Mucosa of rectum (tissue), 2 donors: ENCODE measurements around the gene SNX32.

Experiments used
- H3K27ac ChIP-seq, 2 donors: one replicate each; pipeline ENCODE4 v1.7.0; 2013; ENCODE audit warnings: inconsistent platforms in 2 of 2, low read depth in 2 of 2, low read length in 2 of 2
- H3K27me3 ChIP-seq, 2 donors: one replicate each; pipeline ENCODE4 v1.7.0; 2013; ENCODE audit warnings: low read length in 2 of 2; ENCODE audit not compliant: control insufficient read depth in 2 of 2, insufficient read depth in 2 of 2
- H3K36me3 ChIP-seq, 2 donors: one replicate each; pipeline ENCODE4 v1.7.0; 2013; ENCODE audit warnings: low read length in 2 of 2; ENCODE audit not compliant: control insufficient read depth in 2 of 2, insufficient read depth in 2 of 2
- H3K4me1 ChIP-seq, 2 donors: one replicate each; pipeline ENCODE4 v1.7.0; 2013; ENCODE audit warnings: low read length in 2 of 2, mild to moderate bottlenecking in 1 of 2; ENCODE audit not compliant: control insufficient read depth in 2 of 2, insufficient read depth in 2 of 2
- H3K4me3 ChIP-seq, 2 donors: one replicate each; pipeline ENCODE4 v1.7.0; 2013; ENCODE audit warnings: low read length in 2 of 2
- H3K9ac ChIP-seq, 2 donors: one replicate each; pipeline ENCODE4 v1.7.0; 2013; ENCODE audit warnings: low read length in 2 of 2, low read depth in 1 of 2, mild to moderate bottlenecking in 1 of 2
- H3K9me3 ChIP-seq, 2 donors: one replicate each; pipeline ENCODE4 v1.7.0; 2013; ENCODE audit warnings: low read length in 2 of 2; ENCODE audit not compliant: control insufficient read depth in 2 of 2
- donor health status: healthy.
- donor health status: Normal muscosa, but diverticular disease.

SNX32 gene

DNA sequence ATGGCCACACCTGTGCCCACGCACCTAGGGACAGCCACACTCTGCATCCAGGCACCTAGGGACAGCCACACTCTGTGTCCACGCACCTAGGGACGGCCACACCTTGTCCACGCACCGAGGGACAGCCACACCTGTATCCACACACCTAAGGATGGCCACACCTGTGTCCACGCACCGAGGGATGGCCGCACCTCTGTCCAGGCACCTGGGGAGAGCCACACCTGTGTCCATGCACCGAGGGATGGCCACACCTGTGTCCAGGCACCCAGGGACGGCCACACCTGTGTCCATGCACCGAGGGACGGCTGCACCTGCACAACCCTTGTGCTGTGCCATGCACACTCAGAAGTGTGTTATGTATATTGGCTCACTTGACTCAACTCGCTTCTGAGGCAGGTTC lies 36.1 kb upstream of the SNX32 start:
- Histone ChIP-seq H3K27ac (no peak overlapping the region), H3K4me1 (peaks cover 13 to 19% of the 10 kb centered on the region in 2 donors), H3K27me3 (peaks cover 0 to 2% of the 10 kb centered on the region in 2 donors), H3K36me3 (peaks cover 24 to 28% of the 10 kb centered on the region in 2 donors), H3K4me3 (no peak overlapping the region), H3K9me3 (no peaks in the 10 kb centered on the region), H3K9ac (no peak overlapping the region)

GRCh38 chr11:65798882-65799281 lies 34.9 kb upstream of the SNX32 start:
- Histone ChIP-seq H3K4me1 (peaks cover 2 to 7% of the 10 kb centered on the region in 2 donors), H3K4me3 (no peak overlapping the region), H3K9ac (no peak overlapping the region), H3K27me3 (peaks cover 0 to 2% of the 10 kb centered on the region in 2 donors), H3K36me3 (peaks cover 24 to 28% of the 10 kb centered on the region in 2 donors), H3K9me3 (no peaks in the 10 kb centered on the region), H3K27ac (no peak overlapping the region)

DNA sequence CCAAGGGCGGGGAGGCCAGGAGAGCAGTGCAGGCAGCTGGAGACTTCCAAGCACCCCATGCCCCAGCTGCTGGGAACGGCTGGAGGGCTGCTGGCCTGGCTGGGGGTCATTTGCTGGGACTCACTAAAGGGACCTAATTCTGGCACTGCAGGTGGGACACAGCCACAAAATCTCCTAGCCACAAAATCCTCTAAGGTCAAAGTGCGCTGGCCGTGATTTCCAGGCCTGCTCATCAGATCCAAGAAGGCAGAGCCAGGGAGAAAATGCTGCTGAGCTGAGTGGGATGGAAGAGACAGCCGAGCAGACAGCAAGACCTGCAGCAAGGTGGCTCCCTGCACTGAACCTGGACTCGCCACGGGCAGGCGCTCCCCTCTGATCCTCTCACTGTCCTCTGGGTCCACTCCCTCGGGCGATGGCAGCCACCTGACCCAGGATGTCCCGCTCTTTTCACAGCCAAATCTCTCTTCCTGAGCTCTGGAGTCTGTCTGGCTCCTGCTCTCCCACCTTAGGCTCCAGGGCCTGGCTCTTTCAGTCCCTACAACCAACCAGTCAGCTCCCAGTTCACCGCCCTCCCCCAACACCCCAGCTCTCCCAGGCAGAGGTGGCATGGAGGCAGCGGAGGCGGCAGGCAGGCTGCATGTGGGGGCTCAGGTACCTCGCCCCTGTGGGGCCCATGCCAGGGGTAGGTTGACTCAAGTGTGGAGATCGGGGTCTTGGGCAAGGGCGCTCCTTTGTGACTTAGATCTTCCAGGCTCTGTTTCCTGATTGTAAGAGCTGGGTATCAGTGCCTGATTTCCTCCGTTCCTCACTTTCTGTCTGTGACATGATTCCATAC lies 32.4 kb upstream of the SNX32 start:
- H3K27ac ChIP-seq, result no peak overlapping the region
- H3K4me1 ChIP-seq, result no peaks in the 10 kb centered on the region
- H3K9ac ChIP-seq, result no peak overlapping the region
- H3K9me3 ChIP-seq, result no peaks in the 10 kb centered on the region
- H3K27me3 ChIP-seq, result peaks cover 0 to 5% of the 10 kb centered on the region in 2 donors
- H3K4me3 ChIP-seq, result no peak overlapping the region
- peaks cover under 1 to 4% of the 10 kb centered on the region in 2 donors for H3K36me3 ChIP-seq

GRCh38 chr11:65802841-65803240 lies 30.9 kb upstream of the SNX32 start:
- Histone ChIP-seq H3K4me3 (no peak overlapping the region), H3K27me3 (peaks cover 0 to 3% of the 10 kb centered on the region in 2 donors), H3K9me3 (no peaks in the 10 kb centered on the region)

DNA sequence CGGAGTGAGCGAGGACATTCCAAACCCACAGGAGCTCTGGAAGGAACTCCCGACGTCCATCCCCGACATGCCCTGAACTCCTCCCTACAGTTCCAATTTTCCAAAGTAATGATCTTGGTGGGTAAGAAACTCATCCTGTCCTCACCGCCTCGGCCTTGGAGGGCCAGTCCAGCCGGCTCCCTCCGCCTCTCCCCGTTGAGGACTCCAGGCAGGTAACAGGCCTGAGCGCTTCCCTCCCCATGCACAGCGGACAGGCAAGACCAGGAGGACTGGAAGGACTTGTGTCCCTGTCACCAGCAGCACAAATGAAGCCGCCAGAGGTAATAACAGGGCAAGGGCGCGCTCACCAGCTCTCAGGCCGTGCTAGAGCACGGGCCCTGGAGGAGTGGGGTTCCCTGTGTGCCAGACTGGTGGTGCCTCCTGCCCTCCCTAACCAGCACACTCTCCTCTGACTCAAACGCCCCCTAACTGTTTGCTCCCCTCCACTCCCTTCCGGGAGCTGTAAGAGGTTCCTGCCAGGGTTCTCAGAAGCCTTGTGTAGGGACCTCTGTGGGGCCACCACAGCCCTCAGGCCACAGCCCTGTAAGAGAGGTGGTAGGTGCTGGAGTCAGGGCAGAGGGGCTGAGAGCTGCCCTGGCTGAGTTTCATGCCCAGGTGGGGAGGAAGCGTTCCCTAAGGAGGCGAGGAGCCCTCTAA lies 29.8 kb upstream of the SNX32 start:
- no peak overlapping the region for H3K4me3 ChIP-seq
- H3K36me3 ChIP-seq, result no peaks in the 10 kb centered on the region
- H3K27ac ChIP-seq, result no peak overlapping the region
- H3K9me3 ChIP-seq, result no peaks in the 10 kb centered on the region
- no peak overlapping the region for H3K9ac ChIP-seq
- no peaks in the 10 kb centered on the region for H3K4me1 ChIP-seq
- peaks cover 9 to 10% of the 10 kb centered on the region in 2 donors for H3K27me3 ChIP-seq

More at GRCh38 chr11:65802841-65803240, 30.9 kb upstream of the SNX32 start:
- no peak overlapping the region for H3K9ac ChIP-seq
- no peaks in the 10 kb centered on the region for H3K36me3 ChIP-seq
- H3K27ac ChIP-seq, result no peak overlapping the region
- H3K4me1 ChIP-seq, result no peaks in the 10 kb centered on the region

DNA sequence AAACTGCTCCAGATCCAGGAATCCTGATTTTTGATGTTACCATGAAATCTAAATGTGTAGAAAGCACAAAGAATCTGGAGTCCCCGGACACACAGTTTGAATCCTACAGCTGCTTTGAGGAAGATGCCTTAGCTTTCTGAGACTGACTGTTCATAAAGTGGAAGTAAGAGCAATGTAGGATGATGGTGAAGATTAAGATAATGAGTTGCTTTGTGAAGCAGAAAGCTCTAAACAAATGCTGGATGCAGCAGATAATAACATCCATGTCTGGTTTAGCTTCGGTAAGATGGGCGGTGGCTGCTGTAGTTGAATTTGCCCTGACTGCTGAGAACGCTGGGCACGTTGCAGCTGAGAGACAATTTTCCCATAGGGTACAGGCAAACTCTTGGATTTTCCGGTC lies 26.8 kb upstream of the SNX32 start:
- H3K9me3 ChIP-seq, result no peaks in the 10 kb centered on the region
- no peak overlapping the region for H3K9ac ChIP-seq
- H3K27me3 ChIP-seq, result peaks cover 9 to 16% of the 10 kb centered on the region in 2 donors
- H3K4me1 ChIP-seq, result no peaks in the 10 kb centered on the region
- no peak overlapping the region for H3K27ac ChIP-seq
- no peak overlapping the region for H3K4me3 ChIP-seq
- no peaks in the 10 kb centered on the region for H3K36me3 ChIP-seq

- Histone ChIP-seq H3K27me3 (peaks cover 9 to 16% of the 10 kb centered on the region in 2 donors), H3K27ac (no peak overlapping the region), H3K9me3 (no peaks in the 10 kb centered on the region), H3K4me3 (no peak overlapping the region), H3K36me3 (no peaks in the 10 kb centered on the region), H3K9ac (no peak overlapping the region), H3K4me1 (no peaks in the 10 kb centered on the region)
Measured at GRCh38 chr11:65808744-65809341, 24.9 kb upstream of the SNX32 start.

- no peaks in the 10 kb centered on the region for H3K4me1 ChIP-seq
- peaks cover 9 to 13% of the 10 kb centered on the region in 2 donors for H3K27me3 ChIP-seq
- no peak overlapping the region for H3K9ac ChIP-seq
- no peaks in the 10 kb centered on the region for H3K36me3 ChIP-seq
- H3K27ac ChIP-seq, result no peak overlapping the region
- no peaks in the 10 kb centered on the region for H3K9me3 ChIP-seq
- no peak overlapping the region for H3K4me3 ChIP-seq
Measured at GRCh38 chr11:65809496-65809895, 24.3 kb upstream of the SNX32 start.

DNA sequence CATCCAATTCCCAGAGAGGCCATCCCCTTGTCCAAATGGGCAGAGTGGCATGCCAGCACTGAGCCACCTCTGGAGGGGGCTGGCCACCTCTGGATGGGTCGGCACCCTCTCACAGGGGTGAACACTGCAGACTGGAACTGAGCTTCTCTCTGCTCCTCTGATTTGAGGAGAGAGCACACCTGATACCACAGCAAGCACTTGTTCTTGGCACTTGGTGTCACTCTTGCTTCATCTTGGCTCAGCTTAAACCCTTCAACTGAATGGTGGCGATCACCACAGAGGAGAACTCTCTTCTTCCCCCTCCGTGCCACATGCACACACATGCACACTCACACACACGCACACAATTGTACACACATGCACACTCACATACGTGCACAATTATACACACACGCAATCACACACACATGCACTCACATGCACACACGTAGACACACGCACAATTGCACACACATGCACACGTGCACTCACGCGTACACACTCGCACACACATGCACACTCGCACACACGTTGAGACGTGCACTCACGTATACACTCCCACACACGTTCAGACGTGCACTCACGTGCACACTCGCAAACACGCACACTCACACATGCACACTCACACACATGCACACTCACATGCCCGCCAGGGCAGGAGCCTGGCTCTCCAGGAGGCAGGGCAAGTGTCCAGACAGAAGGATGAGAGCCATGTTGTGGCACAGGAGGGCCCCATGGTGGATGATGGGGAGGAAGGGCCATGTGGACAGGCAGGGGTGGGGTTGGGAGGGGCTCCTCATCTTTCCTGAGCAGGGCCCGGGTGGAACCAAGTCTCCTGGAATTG lies 23.5 kb upstream of the SNX32 start:
- Histone ChIP-seq H3K9me3 (no peaks in the 10 kb centered on the region), H3K4me1 (no peaks in the 10 kb centered on the region), H3K27ac (no peak overlapping the region), H3K4me3 (no peak overlapping the region), H3K27me3 (peaks cover 9 to 13% of the 10 kb centered on the region in 2 donors), H3K9ac (no peak overlapping the region), H3K36me3 (no peaks in the 10 kb centered on the region)
